H9 (cell line): ENCODE measurements around the gene CEACAM4. TPM values are rescaled to one million over a fixed set of nuclear protein-coding genes. Genes with fewer than 3 reads are reported as not detected.
"Not testable (repeated sequence)": the region's sequence is repeated elsewhere in the genome, so short reads cannot be mapped to it uniquely, and the experiment has no call there.

Source experiments
- DNase-seq: peaks from one replicate; pipeline ENCODE4 v3.0.0-alpha.2; 2017
- H2AFZ ChIP-seq: one replicate; pipeline ENCODE4 v1.6.1; 2013; ENCODE audit warnings: mild to moderate bottlenecking, low read length, control low read depth, moderate library complexity
- H2AK5ac ChIP-seq: 2 replicates; pipeline ENCODE4 v1.6.1; 2013; ENCODE audit warnings: low read length, control low read depth, mixed read lengths; ENCODE audit not compliant: insufficient read length
- H2BK120ac ChIP-seq: one replicate; pipeline ENCODE4 v1.6.1; 2013; ENCODE audit warnings: low read depth, mild to moderate bottlenecking, low read length, control low read depth, inconsistent platforms; ENCODE audit not compliant: poor library complexity, severe bottlenecking
- H2BK12ac ChIP-seq: 2 replicates; pipeline ENCODE4 v1.6.1; 2013; ENCODE audit warnings: low read length, control low read depth, mixed read lengths, low read depth; ENCODE audit not compliant: insufficient read length
- H2BK15ac ChIP-seq: 2 replicates; pipeline ENCODE4 v1.6.1; 2013; ENCODE audit warnings: low read depth, low read length, control low read depth
- H2BK20ac ChIP-seq: one replicate; pipeline ENCODE4 v1.6.1; 2013; ENCODE audit warnings: low read depth, mild to moderate bottlenecking, low read length, control low read depth, inconsistent platforms; ENCODE audit not compliant: poor library complexity, severe bottlenecking
- H2BK5ac ChIP-seq: 2 replicates; pipeline ENCODE4 v1.6.1; 2013; ENCODE audit warnings: low read length, control low read depth, mixed read lengths; ENCODE audit not compliant: insufficient read length
- H3K14ac ChIP-seq: 2 replicates; pipeline ENCODE4 v1.6.1; 2013; ENCODE audit warnings: low read length, control low read depth; ENCODE audit not compliant: insufficient read depth
- H3K18ac ChIP-seq: 2 replicates; pipeline ENCODE4 v1.6.1; 2013; ENCODE audit warnings: low read depth, mild to moderate bottlenecking, mixed read lengths, low read length, control low read depth; ENCODE audit not compliant: insufficient read length
- H3K23ac ChIP-seq: 2 replicates; pipeline ENCODE4 v1.6.1; 2013; ENCODE audit warnings: low read length, control low read depth, mixed read lengths, low read depth; ENCODE audit not compliant: insufficient read length
- H3K23me2 ChIP-seq: 2 replicates; pipeline ENCODE4 v1.6.1; 2013; ENCODE audit warnings: low read depth, mild to moderate bottlenecking, mixed read lengths, low read length, control low read depth; ENCODE audit not compliant: insufficient read length, poor library complexity, severe bottlenecking
- H3K27ac ChIP-seq: 2 replicates; pipeline ENCODE4 v1.5.1; 2013; ENCODE audit warnings: low read length, control low read depth, mixed read lengths, low read depth; ENCODE audit not compliant: insufficient read length
- H3K27me3 ChIP-seq: 2 replicates; pipeline ENCODE4 v1.6.1; 2013; ENCODE audit warnings: low read length, control low read depth, inconsistent platforms; ENCODE audit not compliant: insufficient read depth
- H3K4ac ChIP-seq: 2 replicates; pipeline ENCODE4 v1.6.1; 2013; ENCODE audit warnings: low read depth, mild to moderate bottlenecking, control low read depth, inconsistent platforms, low read length, moderate library complexity
- H3K4me1 ChIP-seq: 2 replicates; pipeline ENCODE4 v1.6.1; 2013; ENCODE audit warnings: low read length, control low read depth, inconsistent platforms; ENCODE audit not compliant: insufficient read depth
- H3K4me2 ChIP-seq: 2 replicates; pipeline ENCODE4 v1.6.1; 2013; ENCODE audit warnings: low read length, control low read depth, mixed read lengths; ENCODE audit not compliant: insufficient read length, insufficient read depth
- H3K56ac ChIP-seq: 2 replicates; pipeline ENCODE4 v1.6.1; 2013; ENCODE audit warnings: low read depth, mild to moderate bottlenecking, mixed read lengths, low read length, control low read depth; ENCODE audit not compliant: insufficient read length
- H3K79me1 ChIP-seq: 2 replicates; pipeline ENCODE4 v1.6.1; 2013; ENCODE audit warnings: low read depth, mild to moderate bottlenecking, moderate library complexity, low read length, control low read depth, inconsistent platforms; ENCODE audit not compliant: insufficient read depth, poor library complexity, severe bottlenecking
- H3K79me2 ChIP-seq: 2 replicates; pipeline ENCODE4 v1.6.1; 2013; ENCODE audit warnings: low read length, control low read depth, inconsistent platforms; ENCODE audit not compliant: insufficient read depth
- H3K9ac ChIP-seq: 2 replicates; pipeline ENCODE4 v1.6.1; 2013; ENCODE audit warnings: low read length, control low read depth, mixed read lengths; ENCODE audit not compliant: insufficient read length; ENCODE audit errors: extremely low read depth
- H3K9me3 ChIP-seq: one replicate; pipeline ENCODE4 v1.6.1; 2013; ENCODE audit warnings: low read depth, low read length, inconsistent platforms; ENCODE audit not compliant: control insufficient read depth
- H3T11ph ChIP-seq: one replicate; pipeline ENCODE4 v1.6.1; 2013; ENCODE audit warnings: mild to moderate bottlenecking, low read length, control low read depth, inconsistent platforms
- H4K20me1 ChIP-seq: one replicate; pipeline ENCODE4 v1.6.1; 2013; ENCODE audit not compliant: control insufficient read depth, insufficient read length, insufficient read depth
- H4K5ac ChIP-seq: 2 replicates; pipeline ENCODE4 v1.6.1; 2013; ENCODE audit warnings: low read depth, mild to moderate bottlenecking, mixed read lengths, low read length, control low read depth; ENCODE audit not compliant: insufficient read length
- H4K8ac ChIP-seq: replicated peaks from 2 replicates; pipeline ENCODE4 v1.6.1; 2013; ENCODE audit warnings: low read length, control low read depth, mixed read lengths, low read depth; ENCODE audit not compliant: insufficient read length
- H4K91ac ChIP-seq: 2 replicates; pipeline ENCODE4 v1.6.1; 2013; ENCODE audit warnings: low read depth, mild to moderate bottlenecking, moderate library complexity, mixed read lengths, low read length, control low read depth; ENCODE audit not compliant: insufficient read length
- H3K27ac Mint-ChIP-seq, 3 experiments: 2 replicates in 2 of 3; 3 replicates in 1 of 3; pipeline ENCODE4 v1.8.0; 2020 to 2021; ENCODE audit warnings: mixed read lengths in 3 of 3, mild to moderate bottlenecking in 1 of 3, moderate library complexity in 1 of 3
- H3K27me3 Mint-ChIP-seq: 2 replicates; pipeline ENCODE4 v1.8.0; 2021; ENCODE audit warnings: low read depth, mild to moderate bottlenecking, moderate library complexity, mixed read lengths
- H3K36me3 Mint-ChIP-seq, 3 experiments: 2 replicates in 2 of 3; 3 replicates in 1 of 3; pipeline ENCODE4 v1.8.0; 2020 to 2021; ENCODE audit warnings: low read depth in 3 of 3, mixed read lengths in 3 of 3; ENCODE audit not compliant: insufficient read depth in 1 of 3
- H3K4me1 Mint-ChIP-seq, 2 experiments: 2 replicates each; pipeline ENCODE4 v1.8.0; 2020; ENCODE audit warnings: mixed read lengths in 2 of 2
- H3K4me3 Mint-ChIP-seq, 2 experiments: 2 replicates in 1 of 2; 3 replicates in 1 of 2; pipeline ENCODE4 v1.8.0; 2020 to 2021; ENCODE audit warnings: mild to moderate bottlenecking in 2 of 2, mixed read lengths in 2 of 2, moderate library complexity in 1 of 2
- H3K9me3 Mint-ChIP-seq, 2 experiments: 2 replicates in 1 of 2; 3 replicates in 1 of 2; pipeline ENCODE4 v1.8.0; 2020; ENCODE audit warnings: mild to moderate bottlenecking in 2 of 2, mixed read lengths in 2 of 2, moderate library complexity in 1 of 2
- WGBS: extraction: QIAGEN DNeasy Blood & Tissue Kit; methylation state at CpG from one replicate; pipeline ENCODE4 v1.1.7; 2013; ENCODE audit warnings: missing lambda C conversion rate, low lambda C conversion rate, mixed read lengths; ENCODE audit not compliant: insufficient read length; ENCODE audit errors: extremely low coverage; 5-methylcytosine and 5-hydroxymethylcytosine counted together
- total RNA-seq: library from RNA; stranded (reverse); gene quantifications from 2 replicates; pipeline ENCODE4 v1.2.1, GENCODE V29; 2021

CEACAM4 gene
- total RNA-seq, 1 experiment from 2014 or later: not detected

DNA sequence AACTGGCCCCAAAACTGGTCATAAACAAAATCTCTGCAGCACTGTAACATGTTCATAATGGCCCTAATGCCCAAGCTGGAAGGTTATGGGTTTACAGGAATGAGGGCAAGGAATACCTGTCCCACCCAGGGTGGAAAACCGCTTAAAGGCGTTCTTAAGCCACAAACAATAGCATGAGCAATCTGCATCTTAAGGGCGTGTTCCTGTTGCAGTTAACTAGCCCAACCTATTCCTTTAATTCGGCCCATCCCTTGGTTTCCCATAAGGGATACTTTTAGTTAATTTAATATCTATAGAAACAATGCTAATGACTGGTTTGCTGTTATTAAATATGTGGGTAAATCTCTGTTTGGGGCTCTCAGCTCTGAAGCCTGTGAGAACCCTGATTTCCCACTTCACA lies 45.8 kb downstream of the CEACAM4 start:
- not testable (repeated sequence) for H2BK20ac ChIP-seq, H3T11ph ChIP-seq, H3K23ac ChIP-seq, H3K4me3 Mint-ChIP-seq, H3K79me2 ChIP-seq, H2BK15ac ChIP-seq, H3K27ac ChIP-seq, H3K4me2 ChIP-seq, H3K27me3 ChIP-seq, H3K79me1 ChIP-seq, H3K4me1 Mint-ChIP-seq, H2AK5ac ChIP-seq, H3K9ac ChIP-seq, H2AFZ ChIP-seq, H4K20me1 ChIP-seq, H3K27me3 Mint-ChIP-seq, H2BK120ac ChIP-seq, H3K27ac Mint-ChIP-seq, H2BK12ac ChIP-seq, H3K14ac ChIP-seq, H3K18ac ChIP-seq, H4K91ac ChIP-seq, H3K56ac ChIP-seq, H3K4ac ChIP-seq, H4K8ac ChIP-seq, H2BK5ac ChIP-seq, H4K5ac ChIP-seq, H3K23me2 ChIP-seq, H3K4me1 ChIP-seq, DNase-seq
- Mint-ChIP-seq H3K36me3 (peaks cover 7 to 50% (median 13%) of the 10 kb centered on the region in 3 experiments; a peak in 6 of 7 replicates), H3K9me3 (peaks cover 93 to 98% of the 10 kb centered on the region in 2 experiments)
- H3K9me3 ChIP-seq: peaks cover 64% of the 10 kb centered on the region
- no CpG with 5 or more reads among the region's 4 CpGs for WGBS
